SK-N-MC (cell line): ENCODE measurements around the gene SKAP2.

ENCODE experiments used
- EZH2 ChIP-seq: fragments of 200-600 bp; sonication (generic); IDR thresholded peaks from one replicate; pipeline ENCODE4 v1.6.1; 2017; ENCODE audit warnings: antibody characterized with exemption
- FOXP2 ChIP-seq: optimal IDR thresholded peaks from 2 replicates; pipeline ENCODE3; 2011; ENCODE audit warnings: mild to moderate bottlenecking, moderate library complexity; ENCODE audit not compliant: insufficient read depth; ENCODE audit errors: extremely low read length, control extremely low read depth
- POLR2AphosphoS5 ChIP-seq: IDR thresholded peaks from 2 replicates; pipeline ENCODE4 v1.6.1; 2012; ENCODE audit warnings: mild to moderate bottlenecking, low read depth, low read length, borderline replicate concordance

DNA sequence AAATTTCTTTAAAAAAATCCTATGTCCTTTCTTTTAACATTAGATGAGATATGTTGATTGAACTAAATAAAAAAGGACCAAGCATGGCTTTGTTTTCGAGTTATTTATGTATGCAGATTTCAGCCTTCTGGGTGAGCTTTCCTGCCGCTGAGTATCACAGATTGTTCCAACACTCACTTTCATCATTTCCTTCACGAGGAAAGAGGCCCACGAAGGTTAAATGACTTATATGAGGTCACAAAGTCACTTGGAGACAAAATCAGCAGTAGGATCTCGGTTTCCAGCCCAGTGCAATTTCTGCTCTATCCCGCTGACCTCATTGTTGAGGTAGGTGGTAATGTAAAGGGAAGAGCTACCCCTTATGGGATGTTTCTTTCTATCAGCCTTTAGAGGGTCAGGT, 226.8 kb downstream of the SKAP2 start:
- TF ChIP-seq POLR2AphosphoS5 (no peak), EZH2 (no peak), FOXP2 (no peak)
